OCI-M1 (cell line): Measurements from ENCODE around the gene ATP10D.
"Not testable (repeated sequence)": the region's sequence is repeated elsewhere in the genome, so short reads cannot be mapped to it uniquely, and the experiment has no call there.

ENCODE experiments used
- DNase-seq: peaks from one replicate; lab custom pipeline; 2025; lab: John Stamatoyannopoulos, UW

The ATP10D gene

GRCh38 chr4:47488706-47489105 is 3.6 kb downstream of the ATP10D start:
- DNase-seq = no peak

GRCh38 chr4:47490550-47490949 is 5.5 kb downstream of the ATP10D start:
- peak; percentile 63 for DNase-seq

- no peak for DNase-seq
Observed at GRCh38 chr4:47493238-47494123, 8.4 kb downstream of the ATP10D start.

- no peak for DNase-seq
Observed at GRCh38 chr4:47494124-47494430, 9.0 kb downstream of the ATP10D start.

GRCh38 chr4:47498899-47499298 is 13.8 kb downstream of the ATP10D start:
- DNase-seq = no peak

- DNase-seq = no peak
Observed at GRCh38 chr4:47499700-47500099, 14.6 kb downstream of the ATP10D start.

GRCh38 chr4:47500776-47501175 is 15.7 kb downstream of the ATP10D start:
- no peak for DNase-seq

GRCh38 chr4:47505147-47505546 is 20.1 kb downstream of the ATP10D start:
- no peak for DNase-seq

- DNase-seq = no peak
Observed at GRCh38 chr4:47505666-47506065, 20.6 kb downstream of the ATP10D start.

GRCh38 chr4:47510506-47511143 is 25.6 kb downstream of the ATP10D start:
- DNase-seq = peak; percentile 60

- no peak for DNase-seq
Observed at GRCh38 chr4:47513461-47513860, 28.4 kb downstream of the ATP10D start.

- DNase-seq = no peak
Observed at GRCh38 chr4:47519239-47519883, 34.3 kb downstream of the ATP10D start.

GRCh38 chr4:47525154-47525819 is 40.2 kb downstream of the ATP10D start:
- no peak for DNase-seq

- no peak for DNase-seq
Observed at GRCh38 chr4:47526281-47526680, 41.2 kb downstream of the ATP10D start.

- not testable (repeated sequence) for DNase-seq
Observed at GRCh38 chr4:47528646-47529045, 43.6 kb downstream of the ATP10D start.

GRCh38 chr4:47530801-47531200 is 45.7 kb downstream of the ATP10D start:
- no peak for DNase-seq

- peak; percentile 5 for DNase-seq
Observed at GRCh38 chr4:47531241-47531953, 46.3 kb downstream of the ATP10D start.

- DNase-seq = no peak
Observed at GRCh38 chr4:47531954-47532321, 46.9 kb downstream of the ATP10D start.

GRCh38 chr4:47532658-47533057 is 47.6 kb downstream of the ATP10D start:
- DNase-seq = no peak

GRCh38 chr4:47533689-47534347 is 48.7 kb downstream of the ATP10D start:
- no peak for DNase-seq

GRCh38 chr4:47534772-47535171 is 49.7 kb downstream of the ATP10D start:
- no peak for DNase-seq
